Naive thymus-derived CD4-positive, alpha-beta T cell (primary cell): Measurements from ENCODE around the gene KCNA2. TPM values are rescaled to one million over a fixed set of nuclear protein-coding genes. Genes with fewer than 3 reads are reported as not detected.

Experiments
- ATAC-seq: fragments of 150-1000 bp; cut with Tn5 transposase; 2 replicates; pipeline ENCODE4 v1.10.0; 2021; ENCODE audit warnings: mild to moderate bottlenecking, moderate library complexity
- CTCF ChIA-PET: fragments of 350-600 bp; sonication (Branson Sonifier 250); formaldehyde crosslinking; loops from one replicate; lab custom pipeline; 2021; ENCODE audit warnings: antibody characterized with exemption; lab: Charles Lee
- POLR2A ChIA-PET: fragments of 350-600 bp; sonication (Branson Sonifier 250); formaldehyde crosslinking; loops from one replicate; lab custom pipeline; 2021; ENCODE audit warnings: antibody characterized with exemption, inconsistent platforms; lab: Charles Lee
- DNase-seq, 9 donors: peaks; one replicate each; pipeline versions ENCODE4 v3.0.0 to v3.0.0-alpha.2; 2020 to 2022; ENCODE audit warnings: mixed read lengths in 1 of 9
- H3K27ac ChIP-seq: one replicate; pipeline ENCODE4 v1.7.0; 2013; ENCODE audit warnings: mild to moderate bottlenecking, low read depth, low read length, moderate library complexity
- H3K27me3 ChIP-seq, 2 donors: one replicate each; pipeline ENCODE4 v1.7.0; 2013; ENCODE audit warnings: low read length in 2 of 2, mild to moderate bottlenecking in 2 of 2, moderate library complexity in 2 of 2; ENCODE audit not compliant: control insufficient read depth in 2 of 2, insufficient read depth in 2 of 2
- H3K36me3 ChIP-seq, 3 experiments: 1 replicate in 2 of 3; 2 replicates in 1 of 3; pipeline ENCODE4 v1.7.0; 2013; ENCODE audit warnings: low read length in 3 of 3, mild to moderate bottlenecking in 3 of 3, moderate library complexity in 1 of 3; ENCODE audit not compliant: insufficient read depth in 3 of 3, control insufficient read depth in 2 of 3
- H3K4me1 ChIP-seq, 2 donors: one replicate each; pipeline ENCODE4 v1.7.0; 2013; ENCODE audit warnings: low read length in 2 of 2, mild to moderate bottlenecking in 2 of 2, moderate library complexity in 1 of 2; ENCODE audit not compliant: control insufficient read depth in 2 of 2, insufficient read depth in 2 of 2
- H3K4me3 ChIP-seq: 2 replicates; pipeline ENCODE4 v1.7.0; 2013; ENCODE audit warnings: mild to moderate bottlenecking, low read length
- H3K9me3 ChIP-seq, 3 experiments: 1 replicate in 2 of 3; 2 replicates in 1 of 3; pipeline ENCODE4 v1.7.0; 2013; ENCODE audit warnings: low read length in 3 of 3; ENCODE audit not compliant: control insufficient read depth in 2 of 3
- H3K27ac Mint-ChIP-seq, 9 donors: one replicate each; pipeline ENCODE4 v1.8.0; 2020 to 2022; ENCODE audit warnings: mixed read lengths in 9 of 9, mild to moderate bottlenecking in 8 of 9, moderate library complexity in 5 of 9, inconsistent platforms in 2 of 9
- H3K27me3 Mint-ChIP-seq, 5 donors: one replicate each; pipeline ENCODE4 v1.8.0; 2021 to 2022; ENCODE audit warnings: mixed read lengths in 5 of 5, mild to moderate bottlenecking in 1 of 5
- H3K36me3 Mint-ChIP-seq, 5 donors: one replicate each; pipeline ENCODE4 v1.8.0; 2020 to 2022; ENCODE audit warnings: mixed read lengths in 5 of 5, mild to moderate bottlenecking in 3 of 5, inconsistent platforms in 1 of 5
- H3K4me1 Mint-ChIP-seq, 7 donors: one replicate each; pipeline ENCODE4 v1.8.0; 2020 to 2022; ENCODE audit warnings: mixed read lengths in 7 of 7, mild to moderate bottlenecking in 3 of 7, inconsistent platforms in 1 of 7
- H3K4me3 Mint-ChIP-seq, 10 donors: one replicate each; pipeline ENCODE4 v1.8.0; 2020 to 2022; ENCODE audit warnings: mild to moderate bottlenecking in 10 of 10, mixed read lengths in 10 of 10, moderate library complexity in 6 of 10, inconsistent platforms in 2 of 10
- H3K9me3 Mint-ChIP-seq, 11 donors: one replicate each; pipeline ENCODE4 v1.8.0; 2020 to 2022; ENCODE audit warnings: mixed read lengths in 11 of 11, mild to moderate bottlenecking in 4 of 11, inconsistent platforms in 1 of 11, moderate library complexity in 1 of 11
- intact Hi-C, 2 donors: fragments of 100-400 bp; cut with micrococcal nuclease; formaldehyde crosslinking; loops; one replicate each; pipeline ENCODE4 v1.15.1; 2023
- polyA plus RNA-seq, 2 donors: library from polyadenylated mRNA; unstranded; fragments of 300-500 nt; fragmentation: Illumina TruSeq; gene quantifications; one replicate each; pipeline ENCODE4 v1.2.3, GENCODE V29; 2021
- total RNA-seq, 6 experiments: library from RNA in 5 of 6; stranded (reverse) in 5 of 6; gene quantifications; 1 replicate in 5 of 6; 2 replicates in 1 of 6; pipeline ENCODE4 v1.2.3 and lab custom pipeline; 2021 to 2026

The KCNA2 gene
- total and polyA plus RNA-seq, 7 experiments from 2014 or later = 0.62 to 4.6 (median 1.2) TPM; not detected in 2

- ChIA-PET CTCF (interaction anchor here (0.8 to 1.5 kb wide), 4 partner anchors 9 to 160 kb away, joined by 3 to 6 read pairs (median 3); no protein-coding TSS in a partner anchor), POLR2A (interaction anchor here (1.5 kb wide), 1 partner anchor 47 kb away, joined by 4 read pairs; no protein-coding TSS in a partner anchor)
- Histone ChIP-seq H3K27me3 (no peaks in the 10 kb centered on the region), H3K4me1 (peaks cover 16 to 18% of the 10 kb centered on the region in 2 donors), H3K36me3 (no peaks in the 10 kb centered on the region), H3K9me3 (peaks cover 0 to 4% (median 0%) of the 10 kb centered on the region in 3 experiments), H3K4me3 (no peak overlapping the region), H3K27ac (no peak overlapping the region)
- intact Hi-C loops = no loop called here
- DNase-seq (no peak), ATAC-seq (no peak)
- Mint-ChIP-seq H3K27me3 (no peaks in the 10 kb centered on the region), H3K4me3 (peak overlapping the region in 1 of 10 donors; percentile 56), H3K9me3 (peaks cover 0 to 5% (median 0%) of the 10 kb centered on the region in 11 donors), H3K27ac (peak overlapping the region in 3 of 9 donors; percentile 18 to 67 (median 48)), H3K36me3 (peaks cover 0 to 47% (median 3%) of the 10 kb centered on the region in 5 donors), H3K4me1 (peaks cover 10 to 44% (median 23%) of the 10 kb centered on the region in 7 donors)
Observed at GRCh38 chr1:110626889-110627288, 20.7 kb upstream of the KCNA2 start.

- no peaks in the 10 kb centered on the region for H3K27me3 ChIP-seq
- ChIA-PET CTCF (interaction anchor here (0.8 to 5.8 kb wide), 10 partner anchors 9 to 372 kb away, joined by 3 to 104 read pairs (median 10); partner anchors contain the start of gene KCNA3), POLR2A (interaction anchor here (0.5 to 4.0 kb wide), 10 partner anchors 14 to 586 kb away, joined by 3 to 29 read pairs (median 6); partner anchors contain the start of genes KCNA2 and KCNA3)
- H3K4me1 ChIP-seq = peaks cover 16 to 26% of the 10 kb centered on the region in 2 donors
- H3K36me3 ChIP-seq = no peaks in the 10 kb centered on the region
- peaks cover 0 to 4% (median 0%) of the 10 kb centered on the region in 3 experiments for H3K9me3 ChIP-seq
- Mint-ChIP-seq H3K4me3 (peak overlapping the region; percentile 81 to 96 (median 90)), H3K27me3 (peaks cover 0 to 4% (median 0%) of the 10 kb centered on the region in 5 donors), H3K36me3 (peaks cover 0 to 34% (median 3%) of the 10 kb centered on the region in 5 donors), H3K4me1 (peaks cover 29 to 54% (median 37%) of the 10 kb centered on the region in 7 donors), H3K27ac (peak overlapping the region; percentile 89 to 95 (median 93)), H3K9me3 (peaks cover 0 to 11% (median 0%) of the 10 kb centered on the region in 11 donors)
- intact Hi-C loops = loop anchor here in 1 of 2 donors (2.0 kb wide), 1 partner anchor 252 kb away; the partner anchor contains the start of gene CD53
- H3K27ac ChIP-seq = no peak overlapping the region
- DNase-seq (no peak), ATAC-seq (no peak)
- no peak overlapping the region for H3K4me3 ChIP-seq
Observed at GRCh38 chr1:110620686-110621085, 14.5 kb upstream of the KCNA2 start.

- Histone ChIP-seq H3K36me3 (no peaks in the 10 kb centered on the region), H3K4me3 (peak overlapping the region; percentile 58), H3K27me3 (no peaks in the 10 kb centered on the region), H3K27ac (peak overlapping the region; percentile 54), H3K4me1 (peaks cover 16 to 30% of the 10 kb centered on the region in 2 donors), H3K9me3 (peaks cover 0 to 4% (median 0%) of the 10 kb centered on the region in 3 experiments)
- H3K36me3 Mint-ChIP-seq = peaks cover 0 to 34% (median 3%) of the 10 kb centered on the region in 5 donors
- peak overlapping the region; percentile 89 to 95 (median 93) for H3K27ac Mint-ChIP-seq
- ChIA-PET CTCF (interaction anchor here (0.6 to 5.8 kb wide), 34 partner anchors 9 to 374 kb away, joined by 3 to 104 read pairs (median 6); partner anchors contain the start of genes KCNA2 and KCNA3), POLR2A (interaction anchor here (0.5 to 4.0 kb wide), 17 partner anchors 11 to 410 kb away, joined by 3 to 29 read pairs (median 6); partner anchors contain the start of genes CD53, KCNA2, KCNA3 and KCNC4)
- DNase-seq (peak in 2 of 9 donors; percentile 14 to 23), ATAC-seq (no peak)
- peaks cover 0 to 4% (median 0%) of the 10 kb centered on the region in 5 donors for H3K27me3 Mint-ChIP-seq
- H3K4me3 Mint-ChIP-seq = peak overlapping the region; percentile 81 to 96 (median 90)
- peaks cover 0 to 11% (median 0%) of the 10 kb centered on the region in 11 donors for H3K9me3 Mint-ChIP-seq
- intact Hi-C loops = loop anchor here in 1 of 2 donors (2.0 kb wide), 1 partner anchor 253 kb away; the partner anchor contains the start of gene CD53
- peaks cover 32 to 57% (median 42%) of the 10 kb centered on the region in 7 donors for H3K4me1 Mint-ChIP-seq
Observed at GRCh38 chr1:110620250-110620615, 14.1 kb upstream of the KCNA2 start.

GRCh38 chr1:110619412-110620249 lies 13.5 kb upstream of the KCNA2 start:
- peaks cover 0 to 31% (median 3%) of the 10 kb centered on the region in 5 donors for H3K36me3 Mint-ChIP-seq
- intact Hi-C loops = loop anchor here (1.0 to 10.0 kb wide), 15 partner anchors 11 to 713 kb away; partner anchors contain the start of genes CD53 (in 1 of the 2) and KCNA3 (in 1 of the 2)
- peaks cover 0 to 11% (median 0%) of the 10 kb centered on the region in 11 donors for H3K9me3 Mint-ChIP-seq
- POLR2A ChIA-PET = interaction anchor here (0.7 to 4.0 kb wide), 19 partner anchors 11 to 1933 kb away, joined by 3 to 29 read pairs (median 6); partner anchors contain the start of genes CD53, KCNA2, KCNA3 and KCNC4
- peak overlapping the region; percentile 89 to 95 (median 93) for H3K27ac Mint-ChIP-seq
- Histone ChIP-seq H3K27ac (peak overlapping the region; percentile 54), H3K36me3 (no peaks in the 10 kb centered on the region), H3K9me3 (peaks cover 0 to 4% (median 0%) of the 10 kb centered on the region in 3 experiments), H3K4me1 (peaks cover 16 to 30% of the 10 kb centered on the region in 2 donors), H3K27me3 (no peaks in the 10 kb centered on the region), H3K4me3 (peak overlapping the region; percentile 58)
- CTCF ChIA-PET = interaction anchor here (0.6 to 5.8 kb wide), 46 partner anchors 10 to 1508 kb away, joined by 3 to 104 read pairs (median 4); partner anchors contain the start of genes KCNA2 and KCNA3
- peaks cover 32 to 54% (median 42%) of the 10 kb centered on the region in 7 donors for H3K4me1 Mint-ChIP-seq
- H3K27me3 Mint-ChIP-seq = peaks cover 0 to 4% (median 0%) of the 10 kb centered on the region in 5 donors
- ATAC-seq (peak; percentile 95), DNase-seq (peak; percentile 84 to 96 (median 92))
- H3K4me3 Mint-ChIP-seq = peak overlapping the region; percentile 81 to 96 (median 90)

DNA sequence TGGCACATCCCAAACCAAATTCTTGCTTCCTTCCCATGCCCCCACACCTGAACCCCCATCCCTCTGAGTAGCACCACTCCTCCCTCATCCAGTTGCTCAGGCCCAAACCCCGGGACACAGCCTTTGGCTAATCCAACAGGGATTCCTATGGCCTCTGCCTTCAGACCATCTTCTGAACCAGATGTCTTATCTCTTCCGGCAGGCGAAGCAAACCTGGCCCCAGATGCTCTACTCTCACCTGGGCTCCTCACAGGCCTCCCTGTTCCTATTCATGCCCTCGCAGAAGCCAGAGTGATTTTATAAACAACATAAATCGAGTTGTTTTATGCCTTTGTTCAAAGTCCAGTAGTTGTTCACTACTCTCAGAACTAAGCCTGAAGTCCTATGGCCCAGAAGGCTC lies 12.5 kb upstream of the KCNA2 start:
- CTCF ChIA-PET = interaction anchor here (0.6 to 5.8 kb wide), 28 partner anchors 9 to 376 kb away, joined by 3 to 104 read pairs (median 7); partner anchors contain the start of genes KCNA2 and KCNA3
- Mint-ChIP-seq H3K27ac (peak overlapping the region in 7 of 9 donors; percentile 89 to 95 (median 93)), H3K27me3 (peaks cover 0 to 4% (median 0%) of the 10 kb centered on the region in 5 donors), H3K36me3 (peaks cover 0 to 26% (median 3%) of the 10 kb centered on the region in 5 donors), H3K9me3 (peaks cover 0 to 10% (median 0%) of the 10 kb centered on the region in 11 donors), H3K4me1 (peaks cover 32 to 51% (median 42%) of the 10 kb centered on the region in 7 donors), H3K4me3 (peak overlapping the region in 7 of 10 donors; percentile 81 to 96 (median 90))
- Histone ChIP-seq H3K27me3 (no peaks in the 10 kb centered on the region), H3K36me3 (no peaks in the 10 kb centered on the region), H3K4me1 (peaks cover 16 to 30% of the 10 kb centered on the region in 2 donors), H3K4me3 (no peak overlapping the region), H3K27ac (no peak overlapping the region), H3K9me3 (peaks cover 0 to 4% (median 0%) of the 10 kb centered on the region in 3 experiments)
- ATAC-seq (no peak), DNase-seq (peak in 1 of 9 donors; percentile 19)
- intact Hi-C loops = loop anchor here (1.0 to 10.0 kb wide), 14 partner anchors 12 to 714 kb away; partner anchors contain the start of gene KCNA3 (in 1 of the 2)
- POLR2A ChIA-PET = interaction anchor here (1.0 to 4.0 kb wide), 11 partner anchors 12 to 165 kb away, joined by 3 to 29 read pairs (median 10); partner anchors contain the start of genes KCNA2 and KCNA3
